Measurements from ENCODE around the gene SNTG2.

GRCh38 chr2:1154710-1155594 lies 204.3 kb downstream of the SNTG2 start:
- TF ChIP-seq POLR2AphosphoS5 (IDR thresholded peaks at IDR 0.05; ENCODE audit: borderline replicate concordance, low read depth, low read length) (no peak), EZH2 (IDR thresholded peaks at IDR 0.05) (no peak)
